Posterior vena cava (tissue), 2 donors: ENCODE results near the gene MYO9B. TPM values are rescaled to one million over a fixed set of nuclear protein-coding genes. Genes with fewer than 3 reads are reported as not detected.
"Not testable (repeated sequence)": the region's sequence is repeated elsewhere in the genome, so short reads cannot be mapped to it uniquely, and the experiment has no call there.

Experiments used
- DNase-seq: peaks from one replicate; pipeline ENCODE4 v3.0.0-alpha.2; 2020; ENCODE audit warnings: low spot score
- intact Hi-C, 2 donors: fragments of 100-400 bp; cut with DNase I; formaldehyde crosslinking; loops; one replicate each; pipeline versions ENCODE4 v1.14.1 to v1.14.2; 2022 to 2023
- total RNA-seq, 2 donors: library from RNA; stranded (reverse); fragmentation: NEBNext Ultra II Directional; extraction: Animal tissue kit (Norgen Biotek cat#: 25700); gene quantifications; one replicate each; pipeline ENCODE4 v1.2.1, GENCODE V29; 2021
- donor health status: DM: yes; HTN: yes; CAD: no.
- donor health status: DM: yes; HTN: yes; CAD: no.

Gene MYO9B
- total RNA-seq, 2 donors from 2014 or later, result 103 to 106 TPM

GRCh38 chr19:17156296-17156946 is 80.8 kb downstream of the MYO9B start:
- DNase-seq, result no peak
- intact Hi-C loops, result no loop called here

- no peak for DNase-seq
- intact Hi-C loops, result no loop called here
Measured at GRCh38 chr19:17156947-17157302, 81.3 kb downstream of the MYO9B start.

GRCh38 chr19:17158584-17158983 is 83.0 kb downstream of the MYO9B start:
- intact Hi-C loops, result no loop called here

DNA sequence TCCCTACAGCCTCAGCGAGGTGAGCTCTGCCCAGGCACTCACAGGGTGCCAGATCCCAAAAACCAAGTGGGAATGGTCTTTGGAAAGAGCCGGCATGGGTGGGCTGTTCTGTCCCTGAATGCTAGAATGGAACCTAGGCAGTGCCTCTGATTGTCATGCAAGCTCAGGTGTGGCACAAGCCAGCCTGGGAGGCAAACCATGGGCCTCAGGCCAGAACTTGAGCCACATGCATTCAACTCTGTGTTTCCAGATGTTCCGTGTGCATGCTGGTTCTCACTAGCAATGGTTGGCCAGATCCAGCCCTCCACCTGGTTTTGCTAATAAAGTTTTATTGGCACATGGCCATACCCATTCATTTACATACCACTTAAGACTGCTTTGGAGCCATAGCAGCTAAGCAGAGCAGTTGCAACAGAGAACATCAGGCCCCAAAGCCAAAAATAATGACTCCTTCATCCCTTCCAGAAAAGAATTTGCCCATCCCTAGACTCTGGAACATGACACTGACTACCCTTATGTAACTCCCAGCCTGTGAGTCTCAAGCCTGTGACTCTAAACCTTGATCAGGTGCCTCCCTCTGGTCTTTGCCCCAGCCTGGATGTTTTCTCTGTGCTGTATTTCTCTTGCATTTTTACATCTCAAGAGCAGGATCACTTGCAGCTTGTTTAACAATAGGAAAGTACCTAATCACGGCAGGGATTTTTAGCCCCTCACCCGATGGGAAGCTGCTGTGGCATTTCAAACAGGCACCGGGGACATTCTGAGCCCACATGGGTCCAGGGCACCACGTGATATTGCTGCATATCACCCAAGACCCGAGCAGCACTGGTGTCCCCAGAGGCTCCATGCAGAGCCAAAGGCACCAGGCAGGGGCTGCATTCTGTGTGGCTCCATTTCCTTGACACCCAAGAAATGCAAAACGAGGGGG is 84.2 kb downstream of the MYO9B start:
- intact Hi-C loops, result no loop called here
- DNase-seq, result no peak

More at GRCh38 chr19:17158584-17158983, 83.0 kb downstream of the MYO9B start:
- DNase-seq, result no peak

DNA sequence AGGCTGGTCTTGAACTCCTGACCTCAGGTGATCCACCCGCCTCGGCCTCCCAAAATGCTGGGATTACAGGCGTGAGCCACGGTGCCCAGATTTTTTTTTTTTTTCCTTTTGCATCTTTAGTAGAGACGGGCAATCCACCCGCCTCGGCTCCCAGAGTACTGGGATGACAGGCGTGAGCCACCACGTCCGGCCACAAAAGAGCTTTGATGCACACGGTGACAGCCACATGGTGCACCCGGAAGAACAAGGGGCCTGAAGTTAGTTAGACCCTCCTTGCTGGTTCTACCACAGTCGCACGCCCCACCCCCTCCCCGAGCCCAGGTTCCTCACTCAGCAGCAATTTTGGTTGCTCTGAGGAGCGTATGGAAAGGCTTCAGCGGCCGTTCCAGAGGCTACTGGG is 85.3 kb downstream of the MYO9B start:
- no peak for DNase-seq
- intact Hi-C loops, result no loop called here

DNA sequence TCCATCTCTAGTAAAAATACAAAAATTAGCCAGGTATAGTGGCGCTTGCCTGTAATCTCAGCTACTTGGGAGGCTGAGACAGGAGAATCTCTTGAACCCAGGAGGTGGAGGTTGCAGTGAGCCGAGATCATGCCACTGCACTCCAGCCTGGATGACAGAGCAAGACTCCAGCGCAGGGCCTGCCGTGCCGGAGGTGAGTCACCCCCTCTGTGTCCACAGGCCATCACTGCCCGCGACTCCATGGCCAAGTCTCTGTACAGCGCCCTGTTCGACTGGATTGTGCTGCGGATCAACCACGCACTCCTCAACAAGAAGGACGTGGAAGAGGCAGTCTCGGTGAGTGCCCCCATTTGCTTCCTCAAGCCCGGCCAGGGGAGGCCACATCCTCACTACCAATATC is 86.6 kb downstream of the MYO9B start:
- intact Hi-C loops, DNase-seq: not testable (repeated sequence)

DNA sequence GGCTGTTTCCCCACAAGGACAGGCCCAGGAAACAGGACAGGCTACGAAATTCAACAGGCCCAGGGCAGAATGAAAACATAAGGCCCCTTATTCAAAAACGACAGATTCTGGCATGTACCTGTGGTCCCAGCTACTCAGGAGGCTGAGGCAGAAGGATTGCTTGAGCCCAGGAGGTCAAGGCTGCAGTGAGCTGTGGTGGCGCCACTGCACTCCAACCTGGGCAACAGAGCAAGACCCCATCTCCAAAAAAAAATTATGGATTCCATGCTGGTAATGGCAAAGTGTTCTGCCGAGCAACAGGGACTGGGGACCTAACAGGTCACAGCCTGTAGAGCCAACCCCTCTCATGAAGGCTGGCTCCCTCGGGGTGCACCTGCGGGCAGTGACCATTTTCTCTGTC is 87.0 kb downstream of the MYO9B start:
- DNase-seq, result no peak
- intact Hi-C loops, result no loop called here

DNA sequence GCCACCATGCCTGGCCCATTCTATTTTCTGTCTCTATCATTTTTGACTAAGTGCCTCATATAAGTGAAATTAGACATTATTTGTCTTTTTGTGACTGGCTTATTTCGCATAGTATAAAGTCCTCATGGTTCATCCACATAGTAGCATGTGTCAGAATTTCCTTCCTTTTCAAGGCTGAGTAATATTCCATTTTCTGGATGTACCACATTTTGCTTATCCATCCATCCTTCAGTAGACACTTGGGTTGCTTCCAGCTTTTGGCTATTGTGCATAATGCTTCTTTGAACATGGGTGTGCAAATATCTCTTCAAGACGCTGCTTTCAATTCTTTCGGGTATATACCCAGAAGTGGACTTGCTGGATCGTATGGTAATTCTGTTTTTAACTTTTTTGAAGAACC is 88.1 kb downstream of the MYO9B start:
- intact Hi-C loops, result no loop called here
- DNase-seq, result no peak

GRCh38 chr19:17164639-17165038 is 89.1 kb downstream of the MYO9B start:
- intact Hi-C loops, result no loop called here
- no peak for DNase-seq

DNA sequence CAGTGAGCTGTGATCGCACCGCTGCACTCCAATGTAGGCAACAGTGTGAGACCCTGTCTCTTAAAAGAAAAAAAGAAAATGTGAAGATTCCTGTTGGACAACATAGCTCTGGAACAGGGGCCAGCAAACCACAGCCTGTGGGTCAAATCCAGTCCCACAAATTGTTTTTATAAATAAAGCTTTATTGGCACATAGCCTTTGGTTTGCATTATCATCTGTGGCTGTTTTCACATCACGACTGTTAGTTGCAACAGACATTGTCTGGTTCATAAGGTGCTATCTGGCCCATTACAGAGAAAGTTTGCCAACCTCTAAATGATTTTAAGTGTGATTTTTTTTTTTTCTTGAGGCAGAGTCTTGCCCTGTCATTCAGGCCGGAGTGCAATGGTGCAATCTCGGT is 90.1 kb downstream of the MYO9B start:
- no peak for DNase-seq
- intact Hi-C loops, result no loop called here

DNA sequence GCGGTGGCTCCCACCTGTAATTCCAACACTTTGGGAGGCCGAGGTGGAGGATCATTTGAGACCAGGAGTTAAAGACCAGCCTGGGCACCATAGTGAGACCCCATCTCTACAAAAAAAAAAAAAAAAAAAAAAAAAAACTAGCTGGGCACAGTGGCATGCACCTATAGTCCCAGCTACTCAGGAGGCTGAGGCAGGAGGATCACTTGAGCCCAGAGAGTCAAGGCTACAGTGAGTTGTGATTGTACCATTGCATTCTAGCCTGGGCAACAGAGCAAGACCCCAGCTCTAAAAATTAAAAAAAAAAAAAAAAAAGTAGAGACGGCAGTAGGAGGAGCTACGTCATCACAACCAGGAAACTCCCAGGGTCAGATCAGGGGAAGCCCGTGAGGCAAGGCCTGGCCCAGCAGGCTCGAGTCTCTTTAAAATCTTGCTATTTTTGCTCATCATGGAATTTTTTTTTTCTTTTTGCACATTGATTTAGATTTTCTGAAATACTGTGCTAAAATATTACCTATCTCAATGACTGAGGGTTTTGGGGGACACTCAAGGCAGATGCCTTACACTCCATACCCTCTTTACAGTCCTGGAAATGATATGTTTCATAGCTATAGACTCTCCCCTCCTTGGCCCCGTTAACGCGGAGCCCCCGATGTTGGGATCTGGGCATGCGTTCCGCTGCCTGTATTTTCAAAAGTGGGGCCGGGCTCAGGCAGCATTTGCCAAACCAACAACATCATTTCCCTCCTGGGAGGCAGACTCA is 95.1 kb downstream of the MYO9B start:
- DNase-seq, result no peak
- intact Hi-C loops, result no loop called here

- intact Hi-C loops, result no loop called here
- DNase-seq, result no peak
Measured at GRCh38 chr19:17171874-17172273, 96.3 kb downstream of the MYO9B start.

DNA sequence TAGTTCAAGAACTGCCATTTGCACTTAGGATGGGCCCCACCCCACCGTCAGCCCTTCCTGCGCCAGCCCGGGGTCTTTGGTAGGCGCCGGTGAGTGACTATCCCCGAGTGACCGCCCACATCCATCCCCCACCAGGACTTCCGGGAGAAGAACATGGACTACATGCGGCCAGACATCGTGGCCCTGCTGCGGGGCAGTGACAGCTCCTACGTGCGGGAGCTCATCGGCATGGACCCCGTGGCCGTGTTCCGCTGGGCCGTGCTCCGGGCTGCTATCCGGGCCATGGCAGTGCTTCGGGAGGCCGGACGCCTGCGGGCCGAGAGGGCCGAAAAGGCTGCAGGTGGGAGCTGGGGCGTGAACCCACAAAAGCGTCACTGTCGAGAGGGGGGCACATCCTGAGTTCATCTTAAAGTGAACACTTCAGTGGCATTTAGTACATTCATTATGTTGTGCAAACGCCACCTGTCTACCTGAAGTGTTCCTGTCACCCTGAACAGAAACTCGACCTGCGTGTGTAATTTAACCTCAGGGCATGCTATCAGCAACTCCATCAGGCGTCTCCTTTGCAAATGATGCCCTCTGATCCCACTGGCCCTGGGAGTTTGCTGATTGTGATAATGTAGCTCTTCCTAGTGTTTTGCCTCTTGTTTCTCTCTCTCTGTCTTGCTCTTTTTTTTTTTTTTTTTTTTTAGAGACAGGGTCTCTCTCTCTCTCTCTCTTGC is 97.2 kb downstream of the MYO9B start:
- DNase-seq, result no peak

GRCh38 chr19:17178291-17178690 is 102.7 kb downstream of the MYO9B start:
- intact Hi-C loops, result no loop called here
- no peak for DNase-seq

More for the DNA sequence above, 97.2 kb downstream of the MYO9B start:
- intact Hi-C loops, result no loop called here

DNA sequence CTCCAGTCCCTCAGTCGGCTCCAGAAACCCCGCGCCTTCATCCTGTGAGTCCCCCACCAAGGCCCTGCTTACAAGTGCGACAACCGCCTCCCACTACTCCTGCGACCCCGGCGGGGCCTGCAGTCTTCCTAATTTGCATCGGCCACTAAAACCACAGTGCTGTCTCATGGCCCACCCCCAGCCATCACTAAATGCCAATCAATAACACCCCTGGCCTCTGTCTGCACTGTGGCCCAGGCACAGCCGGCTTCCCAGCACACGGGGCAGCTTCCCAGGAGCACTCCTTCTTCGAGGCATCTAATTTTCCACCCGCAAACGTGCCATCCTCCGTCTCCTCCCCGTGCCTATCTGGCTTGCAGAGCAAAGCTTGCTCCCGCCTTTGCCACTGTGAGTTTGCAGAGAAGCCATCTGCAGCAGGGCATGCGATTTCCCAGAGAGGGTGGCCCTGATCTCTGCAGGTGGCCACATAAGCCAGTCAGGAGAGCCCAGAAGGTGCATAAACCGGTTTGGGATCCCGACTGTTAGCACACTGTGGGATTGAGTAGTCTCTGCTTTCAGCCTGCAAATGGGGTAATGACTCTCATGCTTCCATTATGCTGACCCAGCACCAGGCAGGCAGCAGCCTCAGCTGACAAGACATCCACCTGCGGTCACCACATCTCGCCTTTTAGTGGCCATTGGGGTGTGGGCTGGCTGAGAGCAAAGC is 105.6 kb downstream of the MYO9B start:
- intact Hi-C loops, result no loop called here
- no peak for DNase-seq

- no peak for DNase-seq
- intact Hi-C loops, result no loop called here
Measured at GRCh38 chr19:17183271-17183761, 107.7 kb downstream of the MYO9B start.

GRCh38 chr19:17183858-17184321 is 108.3 kb downstream of the MYO9B start:
- intact Hi-C loops, result no loop called here
- no peak for DNase-seq

GRCh38 chr19:17184371-17184841 is 108.8 kb downstream of the MYO9B start:
- DNase-seq, result no peak
- intact Hi-C loops, result no loop called here
